ENCODE measurements around the gene FGF11. TPM values are rescaled to one million over a fixed set of nuclear protein-coding genes. Genes with fewer than 3 reads are reported as not detected.

The FGF11 gene
- total and polyA plus RNA-seq, 10 donors: 1.0 to 5.5 (median 3.0) TPM

DNA sequence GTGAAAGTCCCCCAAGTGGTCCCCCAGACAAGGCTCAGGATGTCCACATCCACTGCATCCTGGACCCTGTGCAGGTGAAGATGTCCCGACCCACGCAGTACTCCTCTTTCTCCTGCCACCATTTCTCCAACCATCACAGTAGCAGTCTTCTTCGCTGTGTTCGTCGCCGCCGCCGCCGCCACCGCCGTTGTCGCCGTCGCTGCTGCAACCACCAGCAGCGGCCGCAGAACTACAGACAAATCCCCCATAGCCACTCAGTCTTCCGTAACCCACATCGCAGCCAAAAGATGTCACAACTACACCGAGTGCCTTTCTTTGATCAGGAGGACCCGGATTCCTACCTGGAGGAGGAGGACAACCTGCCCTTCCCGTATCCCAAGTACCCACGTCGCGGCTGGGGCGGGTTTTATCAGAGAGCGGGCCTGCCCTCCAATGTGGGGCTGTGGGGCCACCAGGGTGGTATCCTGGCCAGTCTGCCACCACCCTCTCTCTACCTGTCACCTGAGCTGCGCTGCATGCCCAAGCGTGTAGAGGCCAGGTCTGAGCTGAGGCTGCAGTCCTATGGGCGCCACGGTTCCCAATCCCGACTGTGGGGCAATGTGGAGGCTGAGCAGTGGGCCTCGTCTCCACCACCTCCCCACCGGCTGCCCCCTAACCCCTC lies 13.0 kb upstream of the FGF11 start:
- no peaks in the 10 kb centered on the region for H3K36me3 ChIP-seq
- no peak for DNase-seq
- no peak overlapping the region for H3K4me3 ChIP-seq
- WGBS, 5 donors: 94 to 97% (median 95%) methylated on average over 32 to 33 of the region's 33 CpGs
- intact Hi-C loops (cut with DNase I; ENCODE audit: low total_unique reads): no loop called here
- no peaks in the 10 kb centered on the region for H3K9me3 ChIP-seq
- TF ChIP-seq POLR2AphosphoS5 (IDR thresholded peaks at IDR 0.05): no peak
- no peak for TF ChIP-seq POLR2A (IDR thresholded peaks at IDR 0.05)
- TF ChIP-seq, protein P1, sequence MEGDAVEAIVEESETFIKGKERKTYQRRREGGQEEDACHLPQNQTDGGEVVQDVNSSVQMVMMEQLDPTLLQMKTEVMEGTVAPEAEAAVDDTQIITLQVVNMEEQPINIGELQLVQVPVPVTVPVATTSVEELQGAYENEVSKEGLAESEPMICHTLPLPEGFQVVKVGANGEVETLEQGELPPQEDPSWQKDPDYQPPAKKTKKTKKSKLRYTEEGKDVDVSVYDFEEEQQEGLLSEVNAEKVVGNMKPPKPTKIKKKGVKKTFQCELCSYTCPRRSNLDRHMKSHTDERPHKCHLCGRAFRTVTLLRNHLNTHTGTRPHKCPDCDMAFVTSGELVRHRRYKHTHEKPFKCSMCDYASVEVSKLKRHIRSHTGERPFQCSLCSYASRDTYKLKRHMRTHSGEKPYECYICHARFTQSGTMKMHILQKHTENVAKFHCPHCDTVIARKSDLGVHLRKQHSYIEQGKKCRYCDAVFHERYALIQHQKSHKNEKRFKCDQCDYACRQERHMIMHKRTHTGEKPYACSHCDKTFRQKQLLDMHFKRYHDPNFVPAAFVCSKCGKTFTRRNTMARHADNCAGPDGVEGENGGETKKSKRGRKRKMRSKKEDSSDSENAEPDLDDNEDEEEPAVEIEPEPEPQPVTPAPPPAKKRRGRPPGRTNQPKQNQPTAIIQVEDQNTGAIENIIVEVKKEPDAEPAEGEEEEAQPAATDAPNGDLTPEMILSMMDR (IDR thresholded peaks at IDR 0.05 in 8 of 11, conservative IDR thresholded peaks at IDR 0.05 in 3 of 11): no peak
- no peaks in the 10 kb centered on the region for H3K27me3 ChIP-seq (replicated peaks in 1 of 7)
- no peaks in the 10 kb centered on the region for H3K4me1 ChIP-seq
- H3K27ac ChIP-seq: no peak overlapping the region

DNA sequence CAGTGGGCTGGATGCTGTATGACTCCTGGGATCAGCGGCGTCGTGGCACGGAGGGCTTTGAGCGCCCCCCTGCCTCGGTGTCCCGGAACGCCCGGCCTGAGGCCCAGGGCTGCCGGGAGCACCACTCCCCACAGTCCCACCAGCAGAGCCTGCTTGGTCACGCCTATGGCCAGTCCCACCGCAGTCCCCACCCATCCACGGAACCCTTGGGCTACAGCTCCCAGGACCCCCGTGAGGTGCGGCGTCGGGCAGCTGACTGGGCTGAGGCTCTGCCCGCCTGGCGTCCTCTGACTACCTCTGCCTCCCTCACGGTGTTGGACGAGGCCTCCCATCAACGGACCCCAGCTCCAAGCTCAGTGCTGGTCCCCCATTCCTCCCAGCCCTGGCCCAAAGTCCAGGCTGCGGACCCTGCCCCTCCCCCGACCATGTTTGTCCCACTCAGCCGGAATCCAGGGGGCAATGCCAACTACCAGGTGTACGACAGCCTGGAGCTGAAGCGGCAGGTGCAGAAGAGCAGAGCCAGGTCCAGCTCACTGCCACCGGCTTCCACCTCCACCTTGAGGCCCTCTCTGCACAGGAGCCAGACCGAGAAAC lies 12.3 kb upstream of the FGF11 start:
- H3K9me3 ChIP-seq: no peaks in the 10 kb centered on the region
- TF ChIP-seq POLR2A (IDR thresholded peaks at IDR 0.05): no peak
- TF ChIP-seq, protein P1 (IDR thresholded peaks at IDR 0.05 in 8 of 11, conservative IDR thresholded peaks at IDR 0.05 in 3 of 11): no peak
- no peak for TF ChIP-seq POLR2AphosphoS5 (IDR thresholded peaks at IDR 0.05)
- no peaks in the 10 kb centered on the region for H3K36me3 ChIP-seq
- DNase-seq: no peak
- no peak overlapping the region for H3K4me3 ChIP-seq
- H3K27me3 ChIP-seq (replicated peaks in 1 of 7): no peaks in the 10 kb centered on the region
- intact Hi-C loops (cut with DNase I; ENCODE audit: low total_unique reads): no loop called here
- H3K27ac ChIP-seq: no peak overlapping the region
- no peaks in the 10 kb centered on the region for H3K4me1 ChIP-seq
- WGBS, 5 donors: 90 to 95% (median 93%) methylated on average over 25 to 29 of the region's 29 CpGs

DNA sequence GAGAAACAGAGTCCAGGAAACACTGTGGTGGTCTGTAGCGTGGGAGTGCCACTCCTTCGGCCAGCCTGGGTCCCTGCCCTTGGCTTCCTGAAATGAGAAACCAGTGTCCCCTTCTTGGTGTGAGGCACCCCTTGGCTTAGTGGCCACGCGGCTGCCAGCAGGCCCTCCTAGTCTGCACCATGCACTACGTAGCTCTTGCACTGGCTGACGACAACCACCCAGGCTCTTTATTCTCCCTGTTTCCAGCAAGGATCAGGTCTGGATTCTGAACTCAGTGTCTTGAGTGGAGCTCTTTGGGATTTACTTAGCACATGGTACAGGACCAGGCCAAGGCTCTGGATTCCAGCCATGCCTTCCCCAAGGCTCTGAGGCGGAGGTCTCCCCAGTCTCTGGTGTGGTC lies 11.8 kb upstream of the FGF11 start:
- Histone ChIP-seq H3K4me1 (no peaks in the 10 kb centered on the region), H3K27me3 (replicated peaks in 1 of 7) (no peaks in the 10 kb centered on the region), H3K9me3 (no peaks in the 10 kb centered on the region), H3K27ac (no peak overlapping the region), H3K4me3 (no peak overlapping the region), H3K36me3 (no peaks in the 10 kb centered on the region)
- WGBS, 5 donors: 80 to 93% (median 90%) methylated on average over 3 to 7 of the region's 7 CpGs
- intact Hi-C loops (cut with DNase I; ENCODE audit: low total_unique reads): no loop called here
- no peak for TF ChIP-seq POLR2AphosphoS5 (IDR thresholded peaks at IDR 0.05)
- TF ChIP-seq, protein P1 (IDR thresholded peaks at IDR 0.05 in 8 of 11, conservative IDR thresholded peaks at IDR 0.05 in 3 of 11): no peak
- TF ChIP-seq POLR2A (IDR thresholded peaks at IDR 0.05): no peak
- DNase-seq: no peak

DNA sequence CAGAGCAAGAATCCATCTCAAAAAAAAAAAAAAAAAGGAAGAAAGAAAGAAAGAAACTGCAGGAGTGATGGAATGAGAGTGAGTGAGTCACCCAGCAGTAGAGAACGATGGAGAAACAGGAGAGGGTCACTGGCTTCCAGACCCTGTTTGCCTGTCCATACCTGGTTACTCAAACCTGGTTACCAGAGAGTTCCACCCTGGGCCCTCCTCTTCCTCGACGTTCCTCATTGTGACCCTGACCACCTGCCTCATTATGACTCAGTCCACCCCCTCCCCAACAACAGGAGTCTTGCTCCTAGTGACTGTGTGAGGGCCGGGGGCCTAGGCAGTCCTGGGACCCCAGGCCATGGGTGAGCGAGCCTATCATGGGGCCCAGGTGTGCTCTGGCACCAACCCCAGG lies 10.8 kb upstream of the FGF11 start, which contains the start of gene SPEM3:
TSS of gene SPEM3 (plus strand) at position 301 of the 400 bp plus-strand sequence. CDS start at position 347, 46 bp downstream.
- intact Hi-C loops (cut with DNase I; ENCODE audit: low total_unique reads): no loop called here
- H3K9me3 ChIP-seq: no peaks in the 10 kb centered on the region
- no peak for DNase-seq
- no peaks in the 10 kb centered on the region for H3K27me3 ChIP-seq (replicated peaks in 1 of 7)
- TF ChIP-seq POLR2AphosphoS5 (IDR thresholded peaks at IDR 0.05): no peak
- TF ChIP-seq, protein P1 (IDR thresholded peaks at IDR 0.05 in 8 of 11, conservative IDR thresholded peaks at IDR 0.05 in 3 of 11): no peak
- no peaks in the 10 kb centered on the region for H3K36me3 ChIP-seq
- H3K4me1 ChIP-seq: no peaks in the 10 kb centered on the region
- no peak within 1 kb of the TSS for H3K4me3 ChIP-seq
- 57 to 81% (median 68%) methylated on average over 4 to 5 of the region's 5 CpGs for WGBS, 5 donors
- H3K27ac ChIP-seq: no peak within 1 kb of the TSS

All from spleen (tissue), 11 donors.